HG03520 (cell line): ENCODE data around the gene RAC3.

Experiments
- ATAC-seq: cut with Tn5 transposase; IDR thresholded peaks from one replicate; pipeline ENCODE4 v1.9.1; 2021; ENCODE audit warnings: mild to moderate bottlenecking, moderate library complexity; ENCODE audit not compliant: unreplicated experiment

Gene RAC3

GRCh38 chr17:82031303-82031884, at the start of gene RAC3:
Gene RAC3, plus strand, starts transcription at chr17:82031678. Its CDS starts 84 bp downstream, at chr17:82031762.
- ATAC-seq: no peak

DNA sequence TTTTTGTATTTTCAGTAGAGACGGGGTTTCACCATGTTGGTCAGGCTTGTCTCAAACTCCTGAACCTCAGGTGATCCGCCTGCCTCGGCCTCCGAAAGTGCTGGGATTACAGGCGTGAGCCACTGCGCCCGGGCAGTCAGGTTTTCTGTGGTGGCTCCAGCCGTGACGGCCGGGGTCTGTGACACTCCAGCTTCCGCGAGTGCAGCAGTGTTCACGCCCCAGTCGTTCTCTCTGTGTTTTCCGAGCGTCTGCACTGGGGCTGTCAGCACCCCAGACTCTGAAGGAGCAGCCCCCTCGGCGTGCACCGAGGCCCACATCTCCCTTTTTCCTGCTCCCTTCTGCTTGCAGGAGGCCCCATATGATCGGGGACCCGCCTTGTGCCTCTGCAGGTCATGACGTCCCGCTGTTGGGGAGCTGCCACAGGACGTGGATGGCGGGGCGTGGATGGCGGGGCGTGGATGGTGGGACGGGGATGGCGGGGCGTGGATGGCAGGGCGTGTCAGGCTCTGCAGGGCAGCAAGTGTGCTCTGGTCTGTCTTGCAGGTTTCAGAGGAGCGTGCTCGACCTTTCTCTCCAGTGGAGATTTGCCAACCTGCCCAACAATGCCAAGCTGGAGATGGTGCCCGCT, 48.4 kb upstream of the RAC3 start:
- no peak for ATAC-seq

- no peak for ATAC-seq
These were observed 47.7 kb upstream of the RAC3 start for GRCh38 chr17:81983639-81984373.

DNA sequence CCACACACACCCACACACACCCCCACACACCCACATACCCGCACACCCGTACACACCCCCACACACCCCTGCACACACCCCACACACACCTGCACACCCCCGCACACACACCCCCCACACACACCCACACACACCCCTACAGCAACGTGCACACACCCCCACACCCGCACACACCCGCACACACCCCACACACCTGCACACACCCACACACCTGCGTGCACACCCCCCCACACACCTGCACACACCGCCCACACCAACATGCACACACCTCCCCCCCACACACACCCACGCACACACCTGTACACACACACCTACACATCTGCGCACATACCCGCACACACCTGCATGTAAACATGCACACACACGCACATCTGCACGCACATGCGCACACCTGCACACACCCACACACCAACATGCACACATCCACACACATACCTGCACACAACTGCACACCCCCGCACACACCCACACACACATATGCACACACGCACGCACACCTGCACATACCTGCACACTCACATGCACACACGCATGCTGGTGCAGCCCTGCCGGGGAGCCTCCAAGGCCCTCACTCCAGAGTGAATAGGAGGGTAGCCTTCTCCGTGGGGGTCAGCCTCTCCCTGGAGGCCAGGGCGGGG, 46.6 kb upstream of the RAC3 start:
- ATAC-seq: no peak

DNA sequence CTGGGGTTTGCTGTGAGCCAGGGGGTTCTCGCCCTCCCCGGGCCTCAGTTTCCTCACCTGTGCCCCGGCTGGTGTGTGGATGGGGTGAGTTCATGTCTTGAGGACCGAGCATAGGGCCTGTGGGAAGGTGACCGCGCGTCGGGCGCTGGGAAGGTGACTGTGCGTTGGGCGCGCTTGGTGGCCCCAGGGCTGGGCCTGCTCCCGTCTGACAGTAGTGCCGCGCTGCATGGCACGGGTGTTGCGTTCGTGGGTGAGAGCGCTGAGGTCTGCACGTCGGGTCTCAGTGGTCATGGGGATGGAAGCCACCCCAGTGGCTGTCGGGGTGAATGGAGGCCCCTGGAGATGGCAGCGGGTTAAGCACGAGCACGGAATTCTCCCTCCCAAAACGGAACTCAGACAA, 44.9 kb upstream of the RAC3 start:
- no peak for ATAC-seq

GRCh38 chr17:81987161-81987770, 44.2 kb upstream of the RAC3 start:
- ATAC-seq: no peak

GRCh38 chr17:81990836-81991683, 40.4 kb upstream of the RAC3 start:
- no peak for ATAC-seq

GRCh38 chr17:81991684-81992305, 39.7 kb upstream of the RAC3 start:
- ATAC-seq: no peak

- ATAC-seq: no peak
These were observed 39.0 kb upstream of the RAC3 start for GRCh38 chr17:81992306-81993102.

DNA sequence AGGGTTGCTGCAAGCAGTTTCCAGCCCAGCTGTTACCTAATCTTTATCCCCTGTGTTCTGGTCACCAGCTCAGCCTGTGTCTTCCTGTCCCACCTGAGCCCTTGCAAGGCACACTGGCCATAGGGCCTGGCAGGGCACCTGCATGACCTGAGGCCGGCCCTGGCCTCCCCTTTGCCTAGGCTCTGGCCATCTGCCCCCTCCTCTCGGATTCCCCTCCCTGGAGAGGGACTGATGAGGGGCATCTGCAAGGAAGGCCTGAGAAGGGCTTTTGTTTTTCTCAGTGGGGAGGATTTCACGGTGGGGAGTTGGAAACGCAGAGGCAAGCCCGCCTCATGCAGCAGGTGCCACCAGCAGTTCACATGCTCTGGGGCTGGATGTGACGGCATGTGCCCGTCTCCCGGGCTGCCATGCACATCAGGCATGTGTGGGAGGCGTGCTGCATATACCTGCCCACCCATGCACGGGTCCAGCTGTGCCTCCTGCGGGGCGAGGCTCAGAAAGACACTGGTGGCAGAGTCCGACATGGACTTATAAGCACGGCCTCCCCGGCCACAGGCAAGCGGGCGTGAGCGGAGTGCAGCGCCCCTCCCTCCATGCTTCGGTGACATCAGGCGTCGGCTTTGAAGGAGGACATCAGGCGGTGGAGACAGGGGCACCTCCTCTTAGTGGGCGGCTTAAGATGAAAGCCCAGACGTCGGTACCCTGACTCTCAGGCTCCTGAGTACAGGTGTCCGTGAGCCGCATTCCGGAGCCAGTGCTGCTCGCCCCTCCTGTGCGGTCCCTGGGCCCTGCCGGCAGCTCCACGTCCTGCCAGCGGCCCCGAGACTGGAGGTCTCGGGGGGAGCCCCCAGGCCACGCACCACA, 37.5 kb upstream of the RAC3 start:
- no peak for ATAC-seq

- ATAC-seq: no peak
These were observed 36.6 kb upstream of the RAC3 start for GRCh38 chr17:81994593-81995462.

DNA sequence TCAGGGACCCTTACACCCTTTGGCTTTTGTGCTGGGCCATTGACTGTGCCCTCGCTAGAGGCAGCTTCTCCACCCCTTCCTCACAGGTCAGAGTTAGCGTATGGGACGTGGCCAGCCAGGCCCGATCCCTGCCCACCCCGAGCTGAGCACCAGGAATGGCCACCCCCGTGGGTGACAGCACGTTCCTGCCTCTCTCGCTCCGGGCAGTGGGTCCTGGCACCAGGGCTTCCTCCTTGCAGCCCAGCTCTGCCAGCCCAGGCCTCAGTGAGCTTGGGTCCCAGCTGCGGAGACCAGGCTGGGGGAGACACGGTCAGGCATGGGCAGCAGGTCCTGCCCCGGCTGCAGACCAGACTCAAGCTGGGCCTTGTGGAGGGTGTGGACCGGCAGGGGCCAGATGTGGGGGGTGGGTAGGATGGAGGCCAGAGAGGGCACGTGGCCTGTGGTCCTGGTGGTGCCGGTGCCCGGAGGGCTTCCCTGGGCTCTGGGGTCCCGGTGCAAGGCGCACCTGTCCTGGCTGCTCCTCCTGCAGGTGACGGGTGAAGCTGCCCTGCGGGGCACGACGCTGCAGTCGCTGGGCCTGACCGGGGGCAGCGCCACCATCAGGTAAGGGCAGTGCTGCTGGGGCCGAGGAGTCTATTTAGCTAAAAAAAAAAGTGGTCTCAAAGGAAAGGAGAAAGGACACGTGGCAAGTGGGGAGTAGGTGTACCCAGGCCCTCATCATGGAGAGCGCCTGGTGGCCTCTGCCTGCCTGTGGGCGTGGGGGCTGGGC, 35.8 kb upstream of the RAC3 start:
- ATAC-seq: no peak

DNA sequence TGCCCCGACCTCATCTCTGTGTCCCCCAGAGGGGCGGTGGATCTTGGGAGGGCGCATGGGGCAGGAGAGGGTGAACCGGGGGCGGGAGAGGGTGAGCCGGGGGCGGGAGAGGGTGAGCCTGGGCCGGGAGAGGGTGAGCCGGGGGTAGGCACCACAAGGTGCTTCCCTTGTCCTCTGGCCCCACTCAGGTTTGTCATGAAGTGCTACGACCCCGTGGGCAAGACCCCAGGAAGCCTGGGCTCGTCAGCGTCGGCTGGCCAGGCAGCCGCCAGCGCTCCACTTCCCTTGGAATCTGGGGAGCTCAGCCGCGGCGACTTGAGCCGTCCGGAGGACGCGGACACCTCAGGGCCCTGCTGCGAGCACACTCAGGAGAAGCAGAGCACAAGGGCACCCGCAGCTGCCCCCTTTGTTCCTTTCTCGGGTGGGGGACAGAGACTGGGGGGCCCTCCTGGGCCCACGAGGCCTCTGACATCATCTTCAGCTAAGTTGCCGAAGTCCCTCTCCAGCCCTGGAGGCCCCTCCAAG, 35.2 kb upstream of the RAC3 start:
- ATAC-seq: no peak

GRCh38 chr17:81996757-81997441, 34.6 kb upstream of the RAC3 start:
- ATAC-seq: no peak

DNA sequence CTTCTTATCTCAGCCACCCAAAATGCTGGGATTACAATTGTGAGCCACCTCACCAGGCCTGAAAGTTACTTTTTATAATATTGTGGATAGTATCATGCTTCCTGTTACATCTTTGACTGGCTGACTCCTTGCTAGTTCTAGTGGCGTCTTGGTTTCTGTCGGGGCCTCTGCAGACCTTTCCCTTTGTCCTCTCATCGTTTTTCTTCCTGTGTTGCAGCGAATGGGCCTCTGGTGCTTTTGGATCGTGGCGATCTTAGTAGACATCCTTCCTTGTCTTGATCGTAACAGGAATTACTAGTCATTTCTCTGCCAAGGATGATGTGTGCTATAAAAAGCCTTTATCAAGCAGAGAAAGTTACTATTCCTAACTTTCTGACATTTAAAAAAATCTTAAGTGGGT, 33.3 kb upstream of the RAC3 start:
- no peak for ATAC-seq
